Right lobe of liver (tissue), 6 donors: Measurements from ENCODE around the gene DRAXIN. TPM values are rescaled to one million over a fixed set of nuclear protein-coding genes. Genes with fewer than 3 reads are reported as not detected.

ENCODE experiments used
- ATAC-seq, 4 donors: fragments of 200-7000 bp; cut with Tn5 transposase; one replicate each; pipeline ENCODE4 v1.9.1; 2020; ENCODE audit warnings: mild to moderate bottlenecking in 4 of 4, moderate library complexity in 4 of 4
- DNase-seq, 3 donors: peaks; one replicate each; pipeline ENCODE4 v3.0.0-alpha.2; 2020
- H3K27ac ChIP-seq, 3 donors: fragments of 200-600 bp; one replicate each; pipeline ENCODE4 v1.8.0; 2022
- H3K27me3 ChIP-seq, 2 donors: fragments of 200-600 bp; one replicate each; pipeline ENCODE4 v1.8.0; 2022
- H3K36me3 ChIP-seq, 4 donors: fragments of 200-600 bp; sonication (generic) in 1 of 4; one replicate each; pipeline versions ENCODE4 v1.5.1 to v1.8.0; 2017 to 2022; ENCODE audit warnings: control low read depth in 1 of 4
- H3K4me1 ChIP-seq, 4 donors: fragments of 200-600 bp; sonication (generic) in 1 of 4; one replicate each; pipeline versions ENCODE4 v1.5.1 to v1.8.0; 2017 to 2022; ENCODE audit warnings: control low read depth in 1 of 4
- H3K4me3 ChIP-seq, 3 donors: fragments of 200-600 bp; one replicate each; pipeline ENCODE4 v1.8.0; 2022
- H3K9me3 ChIP-seq, 4 donors: fragments of 200-600 bp; sonication (generic) in 1 of 4; one replicate each; pipeline versions ENCODE4 v1.5.1 to v1.8.0; 2017 to 2022; ENCODE audit warnings: control low read depth in 1 of 4
- POLR2A ChIP-seq: fragments of 450-650 bp; IDR thresholded peaks from one replicate; pipeline ENCODE4 v1.6.1; 2017; ENCODE audit warnings: antibody characterized with exemption, mild to moderate bottlenecking
- WGBS: methylation state at CpG from one replicate; pipeline ENCODE4 v1.1.6; 2018; ENCODE audit warnings: low coverage, low lambda C conversion rate; ENCODE audit not compliant: insufficient coverage; ENCODE audit errors: missing lambda C conversion rate; 5-methylcytosine and 5-hydroxymethylcytosine counted together
- intact Hi-C, 2 donors: fragments of 100-400 bp; cut with DNase I; formaldehyde crosslinking; loops; one replicate each; pipeline versions ENCODE4 v1.11.2 to v1.14.1; 2022
- total RNA-seq, 6 experiments: library from RNA; depleted of rRNA in 2 of 6; stranded (reverse); fragments of >200 nt in 2 of 6; fragmentation: NEBNext Ultra II Directional in 3 of 6; extraction: Animal tissue kit (Norgen Biotek cat#: 25700) in 3 of 6; gene quantifications; one replicate each; pipeline versions ENCODE4 v1.1.0 to v1.2.4, GENCODE V29; 2016 to 2023
- TF ChIP-seq, protein P1 (sequence below), 4 donors: fragments of 200-600 bp in 3 of 4; fragments of 450-650 bp in 1 of 4; IDR thresholded peaks; one replicate each; pipeline versions ENCODE4 v1.5.1 to v1.8.0; 2016 to 2022; ENCODE audit warnings: antibody characterized with exemption in 4 of 4, mild to moderate bottlenecking in 2 of 4
- donor health status: DM: no; HTN: yes; CAD: no.
- donor health status: DM: no; HTN: no; CAD: no.
- donor health status: DM: no; HTN: no; CAD: no.
- donor health status: DM: no; HTN: yes; CAD: no.
- donor health status: DM: no; HTN: yes; CAD: no.

DRAXIN gene
- total RNA-seq, 6 experiments from 2014 or later, result not detected

DNA sequence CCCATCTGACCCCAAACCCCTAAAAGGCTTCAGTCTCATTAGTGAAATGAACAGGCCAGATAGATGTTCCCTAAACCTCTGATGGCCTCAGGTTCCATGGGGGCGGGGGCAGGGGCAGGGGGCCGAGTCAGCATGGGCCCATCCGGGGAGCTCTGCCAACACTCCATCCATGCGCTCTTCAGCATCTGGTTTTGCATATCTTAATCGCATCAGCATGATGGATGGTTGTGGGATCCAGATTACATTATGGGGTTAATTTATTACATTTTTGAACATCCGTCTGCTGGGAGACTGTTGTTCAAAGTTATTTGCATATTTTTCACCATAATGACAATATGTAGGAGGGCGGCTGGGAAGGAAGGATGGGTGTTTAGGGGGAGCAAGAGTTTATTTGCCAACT lies 7.4 kb upstream of the DRAXIN start:
- intact Hi-C loops, result no loop called here
- H3K9me3 ChIP-seq, result no peaks in the 10 kb centered on the region
- H3K27ac ChIP-seq, result no peak overlapping the region
- no peak for DNase-seq
- H3K4me3 ChIP-seq, result no peak overlapping the region
- peaks cover 0 to 16% (median 3%) of the 10 kb centered on the region in 4 donors for H3K4me1 ChIP-seq
- WGBS, result 70% methylated on average over 5 of the region's 7 CpGs
- H3K36me3 ChIP-seq, result no peaks in the 10 kb centered on the region
- ATAC-seq, result no peak
- H3K27me3 ChIP-seq, result no peaks in the 10 kb centered on the region
- TF ChIP-seq, protein P1, sequence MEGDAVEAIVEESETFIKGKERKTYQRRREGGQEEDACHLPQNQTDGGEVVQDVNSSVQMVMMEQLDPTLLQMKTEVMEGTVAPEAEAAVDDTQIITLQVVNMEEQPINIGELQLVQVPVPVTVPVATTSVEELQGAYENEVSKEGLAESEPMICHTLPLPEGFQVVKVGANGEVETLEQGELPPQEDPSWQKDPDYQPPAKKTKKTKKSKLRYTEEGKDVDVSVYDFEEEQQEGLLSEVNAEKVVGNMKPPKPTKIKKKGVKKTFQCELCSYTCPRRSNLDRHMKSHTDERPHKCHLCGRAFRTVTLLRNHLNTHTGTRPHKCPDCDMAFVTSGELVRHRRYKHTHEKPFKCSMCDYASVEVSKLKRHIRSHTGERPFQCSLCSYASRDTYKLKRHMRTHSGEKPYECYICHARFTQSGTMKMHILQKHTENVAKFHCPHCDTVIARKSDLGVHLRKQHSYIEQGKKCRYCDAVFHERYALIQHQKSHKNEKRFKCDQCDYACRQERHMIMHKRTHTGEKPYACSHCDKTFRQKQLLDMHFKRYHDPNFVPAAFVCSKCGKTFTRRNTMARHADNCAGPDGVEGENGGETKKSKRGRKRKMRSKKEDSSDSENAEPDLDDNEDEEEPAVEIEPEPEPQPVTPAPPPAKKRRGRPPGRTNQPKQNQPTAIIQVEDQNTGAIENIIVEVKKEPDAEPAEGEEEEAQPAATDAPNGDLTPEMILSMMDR (IDR thresholded peaks at IDR 0.05), result no peak
- no peak for TF ChIP-seq POLR2A

DNA sequence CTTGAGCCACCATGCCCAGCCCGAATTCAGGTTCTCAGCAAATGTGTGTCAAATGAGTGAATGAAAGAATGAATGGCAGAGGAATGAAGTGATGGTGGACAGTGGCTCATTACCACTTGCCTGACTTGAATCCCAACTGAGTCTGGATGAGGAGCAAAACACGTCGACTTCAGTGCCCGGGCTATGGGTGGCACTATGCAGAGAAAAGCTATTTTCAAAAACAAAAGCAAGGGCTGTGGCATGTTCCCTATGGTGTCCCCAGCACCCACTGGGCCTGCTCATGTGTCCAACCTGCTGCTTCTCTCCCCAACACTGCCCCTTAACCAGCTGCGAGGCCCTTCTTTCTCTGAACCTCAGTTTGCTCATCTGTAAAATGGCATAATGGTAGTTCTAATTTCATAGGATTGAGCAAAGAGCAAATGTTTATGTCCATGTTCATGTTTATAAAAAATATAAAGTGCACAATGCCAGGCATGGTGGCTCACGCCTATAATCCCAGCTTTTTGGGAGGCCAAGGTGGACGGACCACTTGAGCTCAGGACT lies 6.2 kb upstream of the DRAXIN start:
- no peak for TF ChIP-seq POLR2A
- TF ChIP-seq, protein P1 (IDR thresholded peaks at IDR 0.05), result no peak
- Histone ChIP-seq H3K27ac (no peak overlapping the region), H3K27me3 (no peaks in the 10 kb centered on the region), H3K9me3 (no peaks in the 10 kb centered on the region), H3K4me1 (peaks cover 0 to 11% (median 3%) of the 10 kb centered on the region in 4 donors), H3K36me3 (no peaks in the 10 kb centered on the region), H3K4me3 (no peak overlapping the region)
- intact Hi-C loops, result no loop called here
- 89% methylated on average over 6 of the region's 7 CpGs for WGBS
- ATAC-seq, result no peak
- DNase-seq, result no peak

DNA sequence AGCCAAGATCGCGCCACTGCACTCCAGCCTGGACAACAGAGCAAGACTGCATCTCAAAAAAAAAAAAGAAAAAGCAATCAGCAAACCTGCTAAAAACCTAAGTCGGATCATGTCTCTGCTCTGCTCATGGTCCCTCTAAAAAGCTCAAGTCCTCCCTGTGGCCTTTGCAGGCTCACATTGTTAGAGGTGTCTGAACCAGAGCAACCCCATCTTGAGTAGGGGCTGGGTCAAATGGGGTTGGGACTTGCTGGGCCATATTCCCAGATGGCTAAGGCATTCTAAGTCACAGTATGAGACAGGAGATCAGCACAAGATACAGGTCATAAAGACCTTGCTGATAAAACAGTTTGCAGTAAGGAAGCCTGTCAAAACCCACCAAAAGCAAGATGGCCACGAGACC lies 3.0 kb upstream of the DRAXIN start:
- TF ChIP-seq POLR2A, result no peak
- TF ChIP-seq, protein P1 (IDR thresholded peaks at IDR 0.05), result no peak
- ATAC-seq, result no peak
- no peak overlapping the region for H3K4me3 ChIP-seq
- no peaks in the 10 kb centered on the region for H3K9me3 ChIP-seq
- peaks cover 4 to 22% of the 10 kb centered on the region in 2 donors for H3K27me3 ChIP-seq
- H3K36me3 ChIP-seq, result no peaks in the 10 kb centered on the region
- intact Hi-C loops, result no loop called here
- 96% methylated on average over 3 of the region's 4 CpGs for WGBS
- H3K27ac ChIP-seq, result no peak overlapping the region
- no peak for DNase-seq
- peaks cover 0 to 16% (median 0%) of the 10 kb centered on the region in 4 donors for H3K4me1 ChIP-seq

DNA sequence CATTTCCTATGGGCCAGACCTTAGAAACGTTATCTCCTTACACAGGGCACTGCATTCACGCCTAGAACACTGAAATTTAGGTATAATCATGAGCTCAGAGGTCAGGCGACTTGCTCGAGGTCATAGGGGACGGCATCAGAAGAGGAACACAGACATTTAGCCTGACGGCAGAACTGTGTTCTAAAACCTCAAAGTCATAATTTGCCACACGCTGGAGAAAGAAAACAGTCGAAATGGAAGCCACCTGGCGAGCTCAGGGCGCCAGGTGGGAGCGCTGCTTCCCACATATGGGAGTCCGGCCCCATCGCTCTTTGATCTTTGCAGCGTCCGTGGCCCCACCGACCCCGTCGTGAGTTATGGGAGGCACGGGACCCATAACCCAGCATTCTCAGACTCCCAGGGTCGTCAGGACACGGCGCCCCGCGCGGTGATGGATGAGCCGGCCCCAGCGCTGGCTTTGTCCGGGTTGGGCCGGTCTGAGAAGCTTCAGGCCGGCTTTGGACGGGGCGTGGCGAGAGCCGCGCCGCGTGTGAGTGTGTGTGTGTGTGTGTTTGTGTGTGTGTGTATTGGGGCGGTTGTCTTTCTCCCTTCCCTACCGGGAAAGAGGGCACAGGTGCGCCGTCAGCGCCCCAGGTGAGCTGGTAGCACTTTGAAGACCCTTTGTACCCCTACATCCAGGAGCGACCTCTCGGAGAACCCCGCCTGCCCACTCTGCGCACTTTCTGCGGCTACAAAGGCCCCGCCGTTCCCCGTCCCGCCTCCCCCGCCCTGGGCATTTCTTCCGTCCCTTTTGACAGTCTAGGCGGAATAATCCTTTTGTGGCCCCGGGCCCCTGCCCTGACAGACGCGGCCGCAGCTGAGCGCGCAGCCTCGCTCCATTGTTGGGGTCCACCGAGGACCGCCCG lies 861 bp upstream of the DRAXIN start:
- H3K9me3 ChIP-seq, result no peaks in the 10 kb centered on the region
- H3K27me3 ChIP-seq, result peaks cover 4 to 22% of the 10 kb centered on the region in 2 donors
- intact Hi-C loops, result no loop called here
- H3K4me3 ChIP-seq, result no peak overlapping the region
- H3K27ac ChIP-seq, result no peak overlapping the region
- TF ChIP-seq, protein P1 (IDR thresholded peaks at IDR 0.05), result no peak
- no peak for TF ChIP-seq POLR2A
- ATAC-seq (peak in 3 of 4 donors; percentile 27 to 42 (median 28)), DNase-seq (no peak)
- H3K36me3 ChIP-seq, result no peaks in the 10 kb centered on the region
- 2% methylated on average over 21 of the region's 64 CpGs for WGBS
- H3K4me1 ChIP-seq, result peaks cover 0 to 16% (median 0%) of the 10 kb centered on the region in 4 donors
